Stimulated activated CD4-positive, alpha-beta T cell treated with anti-CD3 and anti-CD28 coated beads, Interleukin-1b, Interleukin-23, amount 100 ng/mL, for 48 hours (primary cell): ENCODE measurements around the gene SLC1A2.

Experiments
- DNase-seq: peaks from one replicate; pipeline ENCODE4 v3.0.0-alpha.2; 2020

The SLC1A2 gene

GRCh38 chr11:35293699-35294098 lies 125.7 kb downstream of the SLC1A2 start:
- DNase-seq: no peak

- DNase-seq: no peak
These were observed 126.3 kb downstream of the SLC1A2 start for GRCh38 chr11:35293035-35293434.

GRCh38 chr11:35292279-35292678 lies 127.1 kb downstream of the SLC1A2 start:
- DNase-seq: no peak

GRCh38 chr11:35290876-35291275 lies 128.5 kb downstream of the SLC1A2 start:
- peak; percentile 8 for DNase-seq

GRCh38 chr11:35289821-35290220 lies 129.5 kb downstream of the SLC1A2 start:
- no peak for DNase-seq

- DNase-seq: no peak
These were observed 130.4 kb downstream of the SLC1A2 start for GRCh38 chr11:35288817-35289541.

GRCh38 chr11:35288309-35288708 lies 131.0 kb downstream of the SLC1A2 start:
- no peak for DNase-seq

- DNase-seq: no peak
These were observed 131.9 kb downstream of the SLC1A2 start for GRCh38 chr11:35287344-35287890.

GRCh38 chr11:35286126-35286525 lies 133.2 kb downstream of the SLC1A2 start:
- no peak for DNase-seq

- DNase-seq: no peak
These were observed 133.9 kb downstream of the SLC1A2 start for GRCh38 chr11:35285471-35285870.

- no peak for DNase-seq
These were observed 137.0 kb downstream of the SLC1A2 start for GRCh38 chr11:35282221-35282882.

GRCh38 chr11:35281169-35281688 lies 138.1 kb downstream of the SLC1A2 start:
- no peak for DNase-seq

GRCh38 chr11:35280727-35281126 lies 138.6 kb downstream of the SLC1A2 start:
- DNase-seq: no peak

GRCh38 chr11:35277827-35278226 lies 141.5 kb downstream of the SLC1A2 start:
- no peak for DNase-seq

GRCh38 chr11:35276396-35277145 lies 142.8 kb downstream of the SLC1A2 start:
- peak; percentile 44 for DNase-seq

- DNase-seq: no peak
These were observed 143.6 kb downstream of the SLC1A2 start for GRCh38 chr11:35275786-35276170.

- DNase-seq: no peak
These were observed 144.2 kb downstream of the SLC1A2 start for GRCh38 chr11:35274909-35275785.

GRCh38 chr11:35272391-35272902 lies 146.9 kb downstream of the SLC1A2 start:
- DNase-seq: peak; percentile 62

GRCh38 chr11:35271031-35271430 lies 148.3 kb downstream of the SLC1A2 start:
- no peak for DNase-seq

GRCh38 chr11:35270342-35270741 lies 149.0 kb downstream of the SLC1A2 start:
- no peak for DNase-seq

- no peak for DNase-seq
These were observed 151.9 kb downstream of the SLC1A2 start for GRCh38 chr11:35267504-35267903.
